Stimulated activated CD8-positive, alpha-beta memory T cell treated with anti-CD3 and anti-CD28 coated beads, Interleukin-7, amount 100 ng/mL, for 4 hours (primary cell): Measurements from ENCODE around the gene RAB28.

ENCODE experiments used
- DNase-seq, 2 donors: peaks; one replicate each; pipeline ENCODE4 v3.0.0-alpha.2; 2020; ENCODE audit warnings: low read depth in 2 of 2

The RAB28 gene

DNA sequence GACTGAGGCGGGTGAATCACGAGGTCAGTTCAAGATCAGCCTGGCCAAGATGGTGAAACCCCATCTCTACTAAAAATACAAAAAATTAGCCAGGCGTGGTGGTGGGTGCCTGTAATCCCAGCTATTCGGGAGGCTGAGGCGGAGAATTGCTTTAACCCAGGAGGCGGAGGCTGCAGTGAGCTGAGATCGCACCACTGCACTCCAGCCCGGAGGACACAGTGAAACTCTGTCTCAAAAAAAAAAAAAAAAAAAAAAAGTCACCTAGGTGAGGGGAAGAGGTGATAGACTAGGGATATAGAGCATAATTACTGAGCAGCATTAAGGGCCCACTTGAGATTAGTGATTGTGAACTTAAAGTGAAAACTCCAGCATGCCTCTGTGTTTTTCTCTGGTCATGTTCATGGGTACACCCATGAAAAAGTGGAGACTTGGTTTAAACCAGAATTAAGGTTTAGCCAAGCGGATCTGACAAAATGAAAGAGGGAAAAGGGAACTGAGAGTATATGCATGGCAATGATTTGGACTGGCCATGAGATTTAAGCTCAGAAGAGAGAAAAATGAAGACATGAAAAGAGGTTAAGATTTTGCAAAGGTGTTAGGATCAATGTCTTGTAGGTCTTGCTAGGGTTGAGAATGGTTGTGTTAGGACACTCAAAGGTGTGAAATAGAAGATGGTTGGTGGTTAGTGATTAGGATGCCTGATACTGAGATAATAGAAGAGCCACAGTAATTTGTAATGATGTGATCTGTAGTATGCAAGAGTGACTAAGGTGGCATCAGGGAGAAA, 105.0 kb downstream of the RAB28 start:
- DNase-seq: no peak

DNA sequence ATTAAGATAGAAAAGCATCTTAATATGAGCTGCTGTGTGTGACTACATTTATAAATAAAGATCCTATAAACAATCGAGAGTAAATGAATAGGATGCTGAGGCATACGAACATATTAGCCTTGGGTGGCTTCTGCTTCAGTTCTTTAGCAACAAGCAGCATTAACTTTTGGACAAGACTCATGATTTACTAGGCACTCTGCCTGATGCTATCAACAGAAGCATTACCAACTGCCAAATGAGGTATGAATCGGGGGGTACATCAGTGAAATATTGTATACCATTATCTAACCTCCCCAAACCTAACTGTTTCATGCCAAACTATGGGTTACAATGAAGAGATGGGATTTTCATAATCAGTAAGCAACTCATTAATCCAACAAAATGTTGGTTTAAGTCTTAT, 113.1 kb downstream of the RAB28 start:
- no peak for DNase-seq

GRCh38 chr4:13368217-13368616, 115.9 kb downstream of the RAB28 start:
- no peak for DNase-seq

GRCh38 chr4:13367691-13368090, 116.4 kb downstream of the RAB28 start:
- DNase-seq: no peak

DNA sequence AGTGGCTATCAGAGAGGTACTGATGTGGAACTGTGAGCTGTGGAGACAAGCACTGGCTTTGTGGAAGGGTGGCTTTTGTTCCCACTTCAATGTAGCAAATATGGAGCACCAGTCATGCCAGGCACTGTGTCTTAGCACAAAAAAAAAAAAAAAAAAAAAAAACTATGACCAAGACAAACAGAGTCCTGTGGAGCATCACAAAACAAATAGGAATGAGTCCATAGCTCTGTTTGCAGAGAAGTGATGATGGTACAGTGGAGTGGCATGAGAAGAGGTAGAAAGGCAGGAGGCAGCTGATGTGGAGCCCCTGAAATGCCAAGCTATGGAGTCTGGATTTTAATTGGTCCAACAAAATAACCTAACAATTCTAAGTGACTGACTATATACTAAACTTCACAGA, 116.9 kb downstream of the RAB28 start:
- no peak for DNase-seq

DNA sequence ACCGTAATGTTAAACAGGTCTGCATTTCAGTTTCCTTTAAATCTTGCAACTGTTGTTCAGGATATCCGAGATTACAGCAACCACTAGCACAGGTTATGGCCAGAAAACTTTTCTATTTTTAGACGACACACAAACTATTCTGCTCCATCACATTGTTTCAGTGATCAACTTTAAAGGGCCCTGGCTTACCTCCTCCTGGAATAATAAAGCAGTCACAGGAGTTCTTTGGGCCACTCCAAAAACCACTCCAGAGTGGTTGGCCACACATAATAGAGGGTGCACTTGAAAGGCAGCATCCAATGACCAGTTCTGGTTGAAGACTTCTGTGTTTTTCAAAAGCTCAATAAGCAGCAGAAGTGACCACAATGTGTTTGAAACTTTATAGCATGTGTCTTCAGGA, 118.9 kb downstream of the RAB28 start:
- no peak for DNase-seq

- DNase-seq: no peak
Observed at GRCh38 chr4:13364653-13365052, 119.5 kb downstream of the RAB28 start.

GRCh38 chr4:13364172-13364571, 120.0 kb downstream of the RAB28 start:
- DNase-seq: no peak

DNA sequence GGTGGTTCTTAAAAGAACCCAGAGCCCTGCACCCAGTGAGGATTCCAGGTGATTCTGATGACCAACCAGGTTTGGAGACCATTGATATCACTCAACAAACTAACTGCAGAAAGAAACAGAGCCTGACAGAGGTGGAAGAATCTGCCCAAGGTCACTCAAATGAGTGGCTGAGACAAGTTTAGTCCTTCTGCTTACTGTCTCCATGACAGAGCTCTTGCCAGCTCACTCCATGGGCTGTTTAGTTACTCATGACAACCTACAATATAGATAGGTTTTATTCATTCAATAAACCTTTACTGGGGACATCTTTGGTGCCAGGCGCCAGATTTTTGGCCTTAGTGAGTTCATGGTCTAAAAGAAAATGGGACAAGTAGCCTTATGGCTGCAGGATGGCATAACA, 124.3 kb downstream of the RAB28 start:
- no peak for DNase-seq

DNA sequence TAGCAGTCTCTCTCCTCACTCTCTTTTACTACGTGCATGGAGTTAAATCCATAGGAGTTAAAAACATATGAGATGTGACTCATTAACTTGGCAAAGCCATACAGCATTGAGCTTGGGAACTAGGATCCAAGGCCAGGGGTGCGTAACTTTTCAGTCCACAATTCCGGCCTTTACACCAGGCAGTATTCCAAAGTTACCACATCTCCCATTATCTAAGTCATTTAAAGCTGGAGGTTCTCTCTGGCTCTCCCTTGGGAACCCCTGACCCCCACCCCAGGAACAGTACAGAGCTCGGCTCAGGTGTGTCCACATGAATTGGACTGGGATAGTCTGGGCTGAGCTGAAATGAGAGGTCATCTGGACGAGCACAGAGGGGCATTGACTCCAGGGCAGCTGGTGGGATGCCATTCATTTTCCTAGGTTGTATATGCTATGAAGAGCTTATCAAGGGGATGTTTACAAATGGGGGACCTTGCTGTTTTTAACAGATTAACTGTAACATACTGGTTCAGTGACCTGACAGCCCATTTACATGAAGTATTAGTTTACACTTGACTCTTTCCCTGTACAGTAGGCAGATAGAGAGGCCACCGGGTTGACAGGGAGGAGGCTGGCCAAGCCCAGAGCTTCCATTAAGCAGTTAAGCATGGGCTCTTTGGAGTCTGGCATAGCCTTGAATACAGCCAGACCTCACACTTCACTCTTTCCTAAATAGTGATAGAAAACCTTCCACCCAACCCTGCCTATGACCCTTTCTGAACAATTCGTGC, 128.8 kb downstream of the RAB28 start:
- no peak for DNase-seq

DNA sequence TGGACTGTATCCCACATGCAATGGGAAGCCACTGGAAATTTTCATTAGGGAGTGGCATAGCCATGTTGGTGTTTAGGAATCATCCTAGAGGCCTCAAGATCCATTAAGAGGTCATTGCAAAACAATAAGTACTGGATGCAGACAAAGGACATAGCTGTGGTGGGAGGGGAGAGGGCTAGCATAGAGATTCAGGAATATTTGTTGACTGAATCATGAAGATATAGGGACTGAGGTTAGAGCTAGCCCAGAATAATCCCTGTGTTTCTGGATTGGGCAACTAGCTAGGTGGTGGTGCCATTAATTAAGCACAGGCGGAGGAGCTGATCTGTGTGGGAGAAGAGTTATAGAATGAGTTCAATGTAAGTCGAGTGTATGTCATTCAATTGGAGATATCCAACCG, 135.0 kb downstream of the RAB28 start:
- no peak for DNase-seq

- DNase-seq: no peak
Observed at GRCh38 chr4:13348216-13348615, 135.9 kb downstream of the RAB28 start.

DNA sequence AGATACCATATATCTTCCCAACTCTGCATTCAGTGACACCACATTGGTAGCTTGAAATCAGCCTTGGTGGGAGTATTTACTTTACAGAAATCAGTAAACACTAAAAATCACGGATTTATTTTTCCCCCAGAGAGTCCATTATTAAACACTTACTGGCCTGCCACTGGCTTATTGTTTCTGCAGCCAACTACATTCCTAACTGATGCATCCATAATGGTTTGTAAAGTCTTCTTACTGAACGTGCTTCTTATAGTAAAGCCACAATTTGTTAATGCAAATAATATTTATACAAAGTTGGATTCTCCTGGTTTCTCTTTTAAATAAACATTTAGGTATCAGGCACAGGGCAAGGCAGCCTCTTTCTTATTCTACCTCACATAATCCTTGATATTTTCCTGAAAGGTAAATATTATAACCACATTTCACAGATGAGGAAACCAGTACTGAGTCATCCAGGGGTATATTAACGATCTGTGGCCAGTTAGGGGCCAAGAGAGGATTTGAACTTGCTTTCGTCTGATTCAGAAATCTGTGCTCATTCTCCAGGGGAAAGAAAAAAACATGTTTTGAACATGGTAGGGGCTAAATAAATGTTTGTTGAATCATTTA, 136.5 kb downstream of the RAB28 start:
- DNase-seq: no peak

GRCh38 chr4:13344216-13344615, 139.9 kb downstream of the RAB28 start:
- DNase-seq: no peak

GRCh38 chr4:13340672-13341071, 143.5 kb downstream of the RAB28 start:
- no peak for DNase-seq

- DNase-seq: no peak
Observed at GRCh38 chr4:13331827-13332226, 152.3 kb downstream of the RAB28 start.

GRCh38 chr4:13329963-13330362, 154.2 kb downstream of the RAB28 start:
- no peak for DNase-seq

DNA sequence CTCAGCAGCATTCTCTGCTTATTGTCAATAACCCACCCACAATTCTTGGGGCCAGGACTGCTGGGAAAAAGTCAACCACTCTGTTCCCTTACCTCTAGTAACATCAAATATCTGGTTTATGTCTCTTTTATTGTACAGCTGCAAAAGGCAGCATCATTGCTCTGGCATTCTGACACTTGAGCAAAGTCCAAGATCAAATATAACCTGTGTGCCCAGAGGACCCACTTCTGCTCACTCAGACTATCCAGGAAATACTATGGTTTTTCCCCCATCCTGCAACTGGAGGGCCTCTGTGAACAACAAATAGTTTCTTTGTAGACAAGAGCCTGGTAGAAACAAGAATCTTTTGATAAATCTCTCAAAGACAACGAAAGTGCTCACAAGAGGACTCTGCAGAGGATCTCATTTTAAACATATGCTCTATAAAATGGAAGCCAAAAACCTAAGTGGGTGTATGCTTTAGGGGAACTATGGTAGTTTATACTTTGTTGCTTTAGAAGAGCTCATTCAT, 154.7 kb downstream of the RAB28 start:
- no peak for DNase-seq

GRCh38 chr4:13328591-13328990, 155.5 kb downstream of the RAB28 start:
- DNase-seq: no peak

GRCh38 chr4:13327991-13328390, 156.1 kb downstream of the RAB28 start:
- DNase-seq: no peak

DNA sequence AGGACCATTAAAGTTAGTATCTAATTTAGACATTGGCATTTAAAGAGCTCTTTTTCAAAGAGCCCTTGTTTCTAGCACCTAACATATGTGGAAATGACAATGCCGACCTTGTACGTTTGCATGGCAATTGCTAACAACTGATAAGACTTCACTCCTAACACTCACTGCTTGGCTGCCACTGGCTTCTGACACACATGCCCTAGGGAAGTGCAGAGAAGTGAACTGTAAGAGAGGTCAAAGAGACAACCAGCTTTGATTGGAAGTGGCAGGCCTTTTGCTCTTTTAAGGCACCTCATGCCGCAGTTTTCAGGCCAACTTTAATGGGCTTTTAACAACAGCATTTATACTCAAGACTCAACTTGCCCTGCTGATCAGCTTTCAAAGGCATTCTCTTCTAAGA, 158.4 kb downstream of the RAB28 start:
- no peak for DNase-seq

DNA sequence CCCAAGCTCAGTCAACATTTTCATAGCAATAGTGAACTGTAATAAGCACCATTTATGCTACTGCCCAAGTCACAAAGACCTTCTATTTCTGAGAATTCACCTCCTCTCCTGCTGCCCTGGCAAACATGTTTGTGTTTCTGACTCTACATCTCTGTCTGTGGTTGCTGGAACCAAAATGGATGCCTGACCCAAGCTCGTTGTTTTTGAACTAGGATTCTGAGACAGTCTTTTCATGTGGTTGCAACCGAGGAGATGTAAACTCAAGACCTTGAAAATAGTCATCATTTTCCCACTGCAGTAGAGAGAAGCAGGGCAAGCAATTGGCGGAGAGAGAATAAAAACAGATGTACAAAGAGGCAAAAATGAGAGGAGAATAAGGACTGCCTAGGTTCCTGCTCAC, 160.2 kb downstream of the RAB28 start:
- no peak for DNase-seq

DNA sequence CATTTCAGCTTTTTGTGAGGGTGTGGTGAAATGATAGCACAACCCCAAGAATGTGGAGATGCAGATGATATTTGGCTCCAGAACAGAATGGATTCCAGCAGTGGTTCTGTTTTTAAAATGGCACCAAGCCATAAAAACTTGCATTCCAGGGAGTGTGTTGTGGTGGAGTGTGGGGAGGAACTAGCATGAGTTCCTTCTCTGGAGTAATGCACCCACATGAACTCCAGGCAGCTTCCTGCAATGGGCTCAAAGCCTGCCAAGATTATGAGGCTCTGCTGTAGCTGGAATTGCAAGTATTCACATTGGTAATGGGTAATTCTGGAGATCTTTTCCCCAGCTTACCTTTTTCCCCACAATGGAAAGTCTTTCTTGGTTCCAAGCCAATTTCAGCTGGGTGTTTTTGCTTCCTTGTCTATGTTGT, 161.4 kb downstream of the RAB28 start:
- DNase-seq: no peak
